LNCAP (cell line): Measurements from ENCODE around the gene LRP8.

Experiments
- CTCF ChIP-seq: fragments of 450-650 bp; IDR thresholded peaks from 2 replicates; pipeline ENCODE4 v1.5.1; 2017; ENCODE audit warnings: mild to moderate bottlenecking

Gene LRP8

GRCh38 chr1:53356637-53357036 is 28.8 kb upstream of the LRP8 start:
- TF ChIP-seq CTCF, result no peak

- no peak for TF ChIP-seq CTCF
Measured at GRCh38 chr1:53354119-53354518, 26.2 kb upstream of the LRP8 start.

- TF ChIP-seq CTCF, result no peak
Measured at GRCh38 chr1:53352561-53352960, 24.7 kb upstream of the LRP8 start.

- no peak for TF ChIP-seq CTCF
Measured at GRCh38 chr1:53350853-53351767, 23.2 kb upstream of the LRP8 start.

- TF ChIP-seq CTCF, result no peak
Measured at GRCh38 chr1:53349968-53350852, 22.3 kb upstream of the LRP8 start.

GRCh38 chr1:53349369-53349835 is 21.5 kb upstream of the LRP8 start:
- no peak for TF ChIP-seq CTCF

- TF ChIP-seq CTCF, result no peak
Measured at GRCh38 chr1:53348486-53349368, 20.9 kb upstream of the LRP8 start.
